ENCODE data around the gene RTN4RL2. TPM values are rescaled to one million over a fixed set of nuclear protein-coding genes. Genes with fewer than 3 reads are reported as not detected.

Gene RTN4RL2
- total and polyA plus RNA-seq, 9 of the 15 experiments (the other 6 are each of a cell fraction or from before 2014, with no cell fraction given) = 0.06 to 1.9 (median 0.34) TPM; not detected in 4

DNA sequence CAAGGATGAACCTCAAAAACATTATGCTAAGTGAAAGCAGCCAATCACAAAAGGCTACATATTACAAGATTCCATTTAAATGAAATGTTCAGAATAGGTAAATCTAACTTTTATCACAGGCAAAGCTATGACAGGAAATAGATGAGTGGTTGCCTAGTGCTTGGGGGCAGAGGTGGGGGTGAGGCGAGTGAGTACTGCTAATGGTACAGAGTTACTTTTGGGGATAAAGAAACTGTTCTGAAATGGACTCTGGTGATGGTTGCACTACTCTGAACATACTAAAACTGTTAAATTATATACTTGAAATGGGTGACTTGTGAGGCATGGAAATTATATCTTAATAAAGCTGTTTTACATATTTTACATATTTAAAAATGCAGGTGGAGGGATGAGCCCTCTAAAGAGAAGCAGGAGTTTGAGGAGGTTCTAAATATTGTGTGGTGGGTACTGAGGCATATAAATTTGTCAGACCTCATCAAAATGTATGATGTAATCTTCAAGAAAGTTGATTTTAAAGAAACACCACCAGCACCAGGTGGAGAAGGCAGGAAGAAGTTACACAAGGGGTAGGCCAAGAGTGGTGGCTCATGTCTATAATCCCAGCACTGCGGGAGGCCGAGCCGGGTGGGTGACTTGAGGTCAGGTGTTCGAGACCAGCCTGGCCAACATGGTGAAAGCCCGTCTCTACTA is 51.6 kb downstream of the RTN4RL2 start:
- Histone ChIP-seq H3K36me3 (ENCODE audit: control insufficient read depth, insufficient read depth, low read length) (peaks cover 30% of the 10 kb centered on the region; the same call in 2 of the 3 replicates), H3K4me2 (ENCODE audit: insufficient read depth, low read length) (no peak overlapping the region), H4K20me1 (replicated peaks; ENCODE audit: control insufficient read depth, insufficient read depth, low read length) (no peaks in the 10 kb centered on the region), H3K79me2 (ENCODE audit: control insufficient read depth, insufficient read depth, low read length) (peaks cover 49% of the 10 kb centered on the region), H2AFZ (ENCODE audit: low read depth, low read length) (no peak overlapping the region), H3K27me3 (ENCODE audit: control insufficient read depth in 2 of 2, insufficient read depth in 2 of 2, low read length in 2 of 2) (no peaks in the 10 kb centered on the region), H3K9me1 (ENCODE audit: control insufficient read depth, insufficient read depth, low read length) (no peaks in the 10 kb centered on the region), H3K4me3 (no peak overlapping the region), H3K4me1 (replicated peaks in 1 of 2; ENCODE audit: control insufficient read depth in 2 of 2, insufficient read depth in 2 of 2, low read length in 2 of 2) (peaks cover 21 to 31% of the 10 kb centered on the region in 2 experiments; a peak in 4 of 5 replicates), H3K9me3 (replicated peaks; ENCODE audit: control insufficient read depth, insufficient read depth, low read depth, low read length) (no peaks in the 10 kb centered on the region), H3K9ac (ENCODE audit: insufficient read depth in 1 of 2, low read depth in 2 of 2, low read length in 2 of 2) (no peak overlapping the region), H3K27ac (ENCODE audit: extremely low read depth, low read depth, low read length) (no peak overlapping the region)
- FAIRE-seq = no peak
- ATAC-seq = no peak
- intact Hi-C loops (cut with micrococcal nuclease) = no loop called here
- ChIA-PET CTCF (ENCODE audit: low intra/inter-chr PET ratio) (interaction anchor here (0.7 kb wide), 1 partner anchor 55 kb away, joined by 7 read pairs; no protein-coding TSS in a partner anchor), POLR2A (interaction anchor here (0.6 to 1.6 kb wide), 4 partner anchors 10 to 389 kb away, joined by 3 to 4 read pairs (median 3); no protein-coding TSS in a partner anchor)
- no TSS peak for BruUV-seq (replicated peaks)
- no peak for DNase-seq (ENCODE audit: extremely low read depth in 1 of 4, low spot score in 3 of 4)
- TF ChIP-seq, protein P1, sequence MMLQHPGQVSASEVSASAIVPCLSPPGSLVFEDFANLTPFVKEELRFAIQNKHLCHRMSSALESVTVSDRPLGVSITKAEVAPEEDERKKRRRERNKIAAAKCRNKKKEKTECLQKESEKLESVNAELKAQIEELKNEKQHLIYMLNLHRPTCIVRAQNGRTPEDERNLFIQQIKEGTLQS (IDR thresholded peaks at IDR 0.05) = 0 out of 2 replicates have a peak, but pooled peaks have one; percentile 43
- TF ChIP-seq, protein P1 (CRISPR knock-in tag; conservative IDR thresholded peaks at IDR 0.05) = no peak
- no peak for TF ChIP-seq ZNF274 (IDR thresholded peaks at IDR 0.05; ENCODE audit: borderline replicate concordance, low read depth, low read length)
- TF ChIP-seq ZBTB33 (CRISPR knock-in tag; IDR thresholded peaks at IDR 0.05) = no peak
- TF ChIP-seq, protein P2, sequence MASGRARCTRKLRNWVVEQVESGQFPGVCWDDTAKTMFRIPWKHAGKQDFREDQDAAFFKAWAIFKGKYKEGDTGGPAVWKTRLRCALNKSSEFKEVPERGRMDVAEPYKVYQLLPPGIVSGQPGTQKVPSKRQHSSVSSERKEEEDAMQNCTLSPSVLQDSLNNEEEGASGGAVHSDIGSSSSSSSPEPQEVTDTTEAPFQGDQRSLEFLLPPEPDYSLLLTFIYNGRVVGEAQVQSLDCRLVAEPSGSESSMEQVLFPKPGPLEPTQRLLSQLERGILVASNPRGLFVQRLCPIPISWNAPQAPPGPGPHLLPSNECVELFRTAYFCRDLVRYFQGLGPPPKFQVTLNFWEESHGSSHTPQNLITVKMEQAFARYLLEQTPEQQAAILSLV (tag; IDR thresholded peaks at IDR 0.05) = no peak
- TF ChIP-seq RB1 (IDR thresholded peaks at IDR 0.05; ENCODE audit: low read depth) = no peak
- peak; percentile 33 for TF ChIP-seq CEBPB (tag; IDR thresholded peaks at IDR 0.05)
- TF ChIP-seq ESRRA (IDR thresholded peaks at IDR 0.05; ENCODE audit: borderline replicate concordance, low read depth) = no peak
- no peak for TF ChIP-seq CEBPG (CRISPR knock-in tag; IDR thresholded peaks at IDR 0.05)
- TF ChIP-seq CEBPG (tag; conservative IDR thresholded peaks at IDR 0.05 in 1 of 2, IDR thresholded peaks at IDR 0.05 in 1 of 2) = 0 out of 4 replicates have a peak, but pooled peaks of 1 of the 2 experiments have one; percentile 50
- TF ChIP-seq POLR2AphosphoS2 (IDR thresholded peaks at IDR 0.05; ENCODE audit: low read length) = no peak
- TF ChIP-seq, protein P3, sequence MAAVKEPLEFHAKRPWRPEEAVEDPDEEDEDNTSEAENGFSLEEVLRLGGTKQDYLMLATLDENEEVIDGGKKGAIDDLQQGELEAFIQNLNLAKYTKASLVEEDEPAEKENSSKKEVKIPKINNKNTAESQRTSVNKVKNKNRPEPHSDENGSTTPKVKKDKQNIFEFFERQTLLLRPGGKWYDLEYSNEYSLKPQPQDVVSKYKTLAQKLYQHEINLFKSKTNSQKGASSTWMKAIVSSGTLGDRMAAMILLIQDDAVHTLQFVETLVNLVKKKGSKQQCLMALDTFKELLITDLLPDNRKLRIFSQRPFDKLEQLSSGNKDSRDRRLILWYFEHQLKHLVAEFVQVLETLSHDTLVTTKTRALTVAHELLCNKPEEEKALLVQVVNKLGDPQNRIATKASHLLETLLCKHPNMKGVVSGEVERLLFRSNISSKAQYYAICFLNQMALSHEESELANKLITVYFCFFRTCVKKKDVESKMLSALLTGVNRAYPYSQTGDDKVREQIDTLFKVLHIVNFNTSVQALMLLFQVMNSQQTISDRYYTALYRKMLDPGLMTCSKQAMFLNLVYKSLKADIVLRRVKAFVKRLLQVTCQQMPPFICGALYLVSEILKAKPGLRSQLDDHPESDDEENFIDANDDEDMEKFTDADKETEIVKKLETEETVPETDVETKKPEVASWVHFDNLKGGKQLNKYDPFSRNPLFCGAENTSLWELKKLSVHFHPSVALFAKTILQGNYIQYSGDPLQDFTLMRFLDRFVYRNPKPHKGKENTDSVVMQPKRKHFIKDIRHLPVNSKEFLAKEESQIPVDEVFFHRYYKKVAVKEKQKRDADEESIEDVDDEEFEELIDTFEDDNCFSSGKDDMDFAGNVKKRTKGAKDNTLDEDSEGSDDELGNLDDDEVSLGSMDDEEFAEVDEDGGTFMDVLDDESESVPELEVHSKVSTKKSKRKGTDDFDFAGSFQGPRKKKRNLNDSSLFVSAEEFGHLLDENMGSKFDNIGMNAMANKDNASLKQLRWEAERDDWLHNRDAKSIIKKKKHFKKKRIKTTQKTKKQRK (IDR thresholded peaks at IDR 0.05; ENCODE audit: borderline replicate concordance, low read depth, low read length) = no peak
- TF ChIP-seq ZFP36 (IDR thresholded peaks at IDR 0.05; ENCODE audit: low read depth, low read length, partially characterized antibody) = no peak
- no peak for TF ChIP-seq CBX3 (IDR thresholded peaks at IDR 0.05; ENCODE audit: borderline replicate concordance in 1 of 2, low read length in 2 of 2)
- in situ Hi-C loops (cut with MboI) = no loop called here
- WGBS (ENCODE audit: insufficient coverage, low coverage, missing lambda C conversion rate) = 91% methylated on average over 6 of the region's 6 CpGs
